HG02763 (cell line): ENCODE results near the gene WDR4.
"Not testable (repeated sequence)": the region's sequence is repeated elsewhere in the genome, so short reads cannot be mapped to it uniquely, and the experiment has no call there.

Source experiments
- ATAC-seq: cut with Tn5 transposase; IDR thresholded peaks from one replicate; pipeline ENCODE4 v1.9.1; 2021; ENCODE audit warnings: mild to moderate bottlenecking, moderate library complexity; ENCODE audit not compliant: unreplicated experiment

WDR4 gene

DNA sequence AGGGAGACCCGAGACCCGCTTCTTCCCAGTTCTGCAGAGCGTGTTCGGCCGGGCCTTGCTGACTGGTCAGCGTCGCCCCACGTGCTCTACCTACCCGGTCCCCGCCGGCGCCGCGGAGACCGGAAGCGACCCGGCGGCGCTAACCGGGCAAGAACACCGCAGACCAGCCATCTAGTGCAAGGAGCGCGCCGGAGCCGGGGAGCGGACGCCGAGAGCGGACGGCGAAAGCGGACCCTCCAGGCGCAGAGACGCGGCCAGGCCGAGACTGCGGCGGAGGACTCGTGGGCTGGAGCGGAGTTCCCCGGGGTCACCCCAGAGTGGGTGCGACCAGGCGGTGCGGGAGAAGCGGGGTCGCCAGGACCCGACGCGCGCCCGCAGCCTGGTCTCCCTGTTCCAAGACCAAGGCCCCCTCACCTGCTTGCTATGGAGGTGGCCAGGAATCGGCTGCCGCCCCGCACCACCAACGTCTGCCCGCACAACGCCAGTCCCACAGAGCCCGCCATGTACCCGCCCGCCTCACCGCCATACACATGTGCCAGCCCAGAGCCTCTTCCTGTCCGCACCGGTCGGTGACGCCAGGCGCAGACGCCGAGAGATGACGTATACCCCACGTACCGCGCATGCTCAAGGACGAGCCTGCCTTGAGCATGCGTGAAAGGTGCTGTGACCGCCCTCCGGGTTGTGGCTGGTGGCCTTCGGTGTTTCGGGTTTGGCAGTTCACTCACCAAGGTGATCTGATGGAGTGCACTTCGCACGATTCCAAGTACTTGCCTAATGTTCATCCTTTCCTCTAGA lies at the start of gene WDR4:
Gene WDR4 (minus strand): TSS at position 547 of the 795 bp plus-strand sequence. CDS start 44 bp downstream, at position 503.
- ATAC-seq, result peak; percentile 89

DNA sequence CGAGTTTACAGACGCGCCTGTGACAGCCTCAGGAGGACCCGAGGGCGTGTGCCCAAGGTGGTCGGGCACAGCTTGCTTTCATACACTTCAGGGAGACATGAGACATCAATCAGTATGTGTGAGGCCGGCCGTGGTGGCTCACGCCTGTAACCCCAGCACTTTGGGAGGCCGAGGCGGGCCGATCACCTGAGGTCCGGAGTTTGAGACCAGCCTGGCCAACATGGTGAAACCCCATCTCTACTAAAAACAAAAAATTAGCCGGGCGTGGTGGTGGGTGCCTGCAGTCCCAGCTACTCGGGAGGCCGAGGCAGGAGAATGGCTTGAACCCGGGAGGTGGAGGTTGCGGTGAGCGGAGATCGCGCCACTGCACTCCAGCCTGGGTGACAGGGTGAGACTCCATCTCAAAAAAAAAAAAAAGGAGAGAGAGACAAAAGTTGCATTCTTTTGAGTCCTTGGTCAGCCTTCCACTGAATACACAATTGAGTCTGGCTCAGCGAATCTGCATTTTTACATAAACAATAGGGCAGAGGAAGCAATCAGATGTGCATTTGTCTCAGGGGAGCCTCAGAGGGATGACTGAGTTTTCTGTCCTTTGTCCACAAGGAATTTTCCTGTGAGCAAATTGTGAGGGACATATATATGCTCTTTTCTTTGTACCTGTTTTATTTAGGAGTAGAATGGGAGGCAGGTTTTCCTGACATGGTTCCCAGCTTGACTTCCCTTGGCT lies 48.3 kb upstream of the WDR4 start:
- not testable (repeated sequence) for ATAC-seq

- no peak for ATAC-seq
Measured at GRCh38 chr21:42925114-42925926, 46.0 kb upstream of the WDR4 start, which contains the start of gene ERVH48-1. Gene ERVH48-1 (minus strand): TSS chr21:42925630. CDS start chr21:42919006, 6,624 bp downstream.

GRCh38 chr21:42924433-42924751 lies 45.1 kb upstream of the WDR4 start:
- no peak for ATAC-seq

DNA sequence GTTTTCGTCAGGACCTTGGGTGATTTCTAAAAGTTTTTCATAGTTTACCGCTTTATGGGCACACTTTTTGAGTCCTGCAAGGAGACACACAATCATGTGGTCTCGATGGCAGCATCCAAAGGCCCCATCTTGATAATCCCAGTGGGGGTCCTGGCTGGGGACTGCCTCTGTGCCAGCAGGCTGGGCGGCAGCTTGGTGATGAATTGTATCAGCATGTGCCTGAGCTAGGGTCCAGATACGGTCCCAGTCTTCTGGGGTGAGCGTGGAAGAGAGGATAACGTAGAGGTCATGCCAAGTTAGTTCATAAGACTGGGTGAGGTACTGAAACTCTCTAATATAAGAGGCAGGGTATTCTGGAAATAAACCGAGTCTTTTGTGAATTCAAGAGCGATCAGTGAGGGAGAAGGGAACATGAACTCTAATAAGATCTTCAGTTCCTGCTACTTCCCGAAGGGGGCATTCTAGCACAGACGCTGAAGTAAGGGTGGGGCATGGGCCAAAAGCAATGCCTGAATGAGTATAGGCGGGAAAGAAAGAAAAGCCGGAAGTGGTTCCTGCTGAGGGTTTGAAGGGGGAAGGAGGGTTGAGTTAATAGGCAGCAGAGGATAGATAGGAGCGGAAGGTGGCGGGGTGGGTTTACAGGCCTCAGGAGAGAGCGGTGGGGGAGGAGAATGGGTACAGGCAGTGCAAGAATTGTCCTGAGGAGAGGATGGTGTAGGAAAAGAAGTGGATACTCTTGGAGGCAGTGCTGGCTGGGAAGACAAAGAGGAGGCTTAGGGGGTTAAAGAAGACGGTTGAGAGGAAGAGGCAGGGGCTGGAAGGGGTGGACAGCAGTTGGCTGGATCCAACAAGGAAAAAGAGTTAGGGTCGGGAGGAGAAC lies 44.5 kb upstream of the WDR4 start:
- no peak for ATAC-seq

DNA sequence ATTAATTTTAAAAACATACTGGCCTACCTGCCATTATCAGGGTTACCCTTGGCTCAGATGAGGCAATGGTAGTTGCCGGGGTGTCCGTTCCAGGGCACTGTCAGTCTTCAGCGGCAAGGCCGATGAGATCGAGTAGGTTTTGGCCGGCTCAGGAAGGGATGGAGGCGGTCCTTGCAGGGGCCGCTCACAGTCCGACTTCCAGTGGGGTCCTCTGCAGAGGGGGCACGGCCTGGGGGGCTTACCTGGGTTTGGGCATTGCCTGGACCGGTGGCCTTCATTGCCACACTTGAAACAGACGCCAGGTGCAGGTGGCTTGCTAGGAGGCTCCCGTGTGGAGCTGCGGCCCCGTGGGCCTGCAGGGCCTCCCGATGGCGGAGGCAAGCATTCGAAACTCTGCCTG lies 43.6 kb upstream of the WDR4 start:
- no peak for ATAC-seq

GRCh38 chr21:42921927-42922326 lies 42.6 kb upstream of the WDR4 start:
- no peak for ATAC-seq

DNA sequence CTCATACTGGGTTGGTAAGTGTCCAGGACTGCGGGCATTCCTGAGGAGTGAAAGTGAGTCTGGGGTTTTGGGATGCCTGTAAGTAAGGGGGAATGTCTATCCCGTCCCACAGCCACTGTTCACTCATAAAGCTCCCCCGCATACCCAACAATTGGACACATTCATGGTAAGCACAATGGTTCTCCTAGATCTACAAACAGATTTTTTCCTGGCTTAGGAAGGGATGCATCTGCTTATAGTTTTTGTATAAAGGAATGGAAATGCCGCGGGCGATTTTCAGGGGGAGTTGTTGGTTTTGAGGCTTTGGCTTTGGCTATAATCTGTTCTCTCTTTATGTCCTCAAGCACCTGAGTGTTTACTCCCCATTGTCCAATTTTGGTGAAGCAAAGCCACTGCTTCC lies 39.0 kb upstream of the WDR4 start:
- ATAC-seq, result no peak

DNA sequence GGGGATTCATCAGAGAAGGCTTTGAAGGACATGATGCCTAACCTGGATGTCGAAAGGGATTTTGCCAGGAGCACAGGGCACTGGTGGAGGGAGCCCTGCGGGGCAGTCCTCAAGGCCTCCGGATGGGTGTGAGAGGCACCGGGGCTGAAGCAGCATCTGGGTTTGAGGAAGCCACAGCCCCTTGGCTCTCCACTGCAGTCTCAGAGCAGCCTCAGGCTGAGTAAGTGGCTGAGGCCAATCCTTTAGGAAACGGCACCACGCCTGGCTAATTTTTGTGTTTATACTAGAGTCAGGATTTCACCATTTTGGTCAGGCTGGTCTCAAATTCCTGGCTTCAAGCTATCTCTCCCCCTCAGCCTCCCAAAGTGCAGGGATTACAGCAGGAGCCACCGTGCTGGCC lies 34.1 kb upstream of the WDR4 start:
- ATAC-seq, result no peak

DNA sequence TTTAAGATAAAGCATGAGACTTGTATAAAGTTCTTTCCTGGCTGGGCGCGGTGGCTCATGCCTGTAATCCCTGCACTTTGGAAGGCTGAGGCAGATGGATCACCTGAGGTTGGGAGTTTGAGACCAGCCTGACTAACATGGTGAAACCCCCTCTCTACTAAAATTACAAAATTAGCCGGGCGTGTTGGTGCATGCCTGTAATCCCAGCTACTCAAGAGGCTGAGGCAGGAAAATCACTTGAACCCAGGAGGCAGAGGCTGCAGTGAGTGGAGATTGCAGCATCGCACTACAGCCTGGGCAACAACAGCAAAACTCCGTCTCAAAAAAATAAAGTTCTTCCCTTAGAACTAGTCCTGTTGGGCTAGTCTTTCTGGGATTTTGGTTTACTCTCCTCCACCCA lies 32.6 kb upstream of the WDR4 start:
- not testable (repeated sequence) for ATAC-seq

- ATAC-seq, result not testable (repeated sequence)
Measured at GRCh38 chr21:42908484-42908883, 29.1 kb upstream of the WDR4 start.

- ATAC-seq, result no peak
Measured at GRCh38 chr21:42906233-42906632, 26.9 kb upstream of the WDR4 start.

DNA sequence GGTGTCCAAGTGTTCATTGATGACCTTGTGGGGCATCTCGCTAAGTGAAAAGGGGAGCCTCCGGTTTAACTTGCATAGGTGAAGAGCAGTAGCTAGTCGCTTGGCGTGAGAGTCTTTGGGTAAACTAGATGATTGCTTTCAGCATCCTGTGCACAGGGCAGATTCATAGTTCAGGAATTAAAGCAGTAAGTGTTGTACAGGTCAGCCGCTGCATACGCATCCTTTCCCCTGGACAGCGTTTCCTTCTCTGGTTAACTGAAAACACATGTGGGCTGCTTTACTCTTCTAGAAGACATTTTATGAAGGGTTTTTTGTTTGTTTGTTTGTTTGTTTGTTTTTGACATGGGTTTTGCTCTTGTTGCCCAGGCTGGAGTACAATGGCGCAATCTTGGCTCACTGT lies 25.9 kb upstream of the WDR4 start:
- ATAC-seq, result no peak

DNA sequence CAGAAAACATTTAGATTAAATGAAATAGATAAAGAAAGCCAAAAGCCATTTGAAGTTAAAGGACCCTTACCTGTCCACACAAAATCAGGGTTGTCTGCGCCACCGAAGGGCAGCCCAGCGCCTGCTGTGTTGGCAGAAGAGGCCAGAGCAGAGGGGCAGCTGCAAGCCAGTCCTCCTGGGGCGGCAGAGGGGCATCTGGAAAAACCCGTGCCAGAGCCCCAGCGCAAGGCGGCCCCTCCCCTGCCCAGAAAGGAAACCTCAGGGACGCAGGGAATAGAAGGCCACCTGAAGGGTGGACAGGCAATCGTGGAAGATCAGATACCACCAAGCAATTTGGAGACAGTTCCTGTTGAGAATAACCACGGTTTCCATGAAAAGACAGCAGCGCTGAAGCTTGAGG lies 24.5 kb upstream of the WDR4 start:
- no peak for ATAC-seq

- ATAC-seq, result no peak
Measured at GRCh38 chr21:42900446-42900845, 21.1 kb upstream of the WDR4 start.

- ATAC-seq, result peak; percentile 90
Measured at GRCh38 chr21:42892931-42893755, 13.8 kb upstream of the WDR4 start, which contains the start of gene NDUFV3. Gene NDUFV3 (plus strand): TSS chr21:42893309. CDS start chr21:42893334, 25 bp downstream.

DNA sequence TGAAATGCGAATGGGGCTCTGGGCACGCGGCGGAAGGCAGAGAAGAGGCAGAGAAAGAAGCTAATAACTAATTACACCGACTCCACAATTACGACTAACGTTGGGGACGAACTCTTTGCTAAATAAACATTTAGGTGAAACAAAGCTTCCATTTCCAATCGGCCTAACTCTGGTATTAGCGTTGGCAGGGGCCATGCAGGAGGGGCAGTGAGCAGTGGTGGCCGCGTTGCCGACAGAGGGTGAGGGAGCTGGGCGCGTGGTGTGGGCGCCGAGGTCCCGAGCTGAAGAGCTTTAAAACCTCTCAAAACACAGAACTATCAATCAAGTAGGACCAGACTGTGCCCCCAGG lies 13.2 kb upstream of the WDR4 start:
- ATAC-seq, result peak; percentile 4

DNA sequence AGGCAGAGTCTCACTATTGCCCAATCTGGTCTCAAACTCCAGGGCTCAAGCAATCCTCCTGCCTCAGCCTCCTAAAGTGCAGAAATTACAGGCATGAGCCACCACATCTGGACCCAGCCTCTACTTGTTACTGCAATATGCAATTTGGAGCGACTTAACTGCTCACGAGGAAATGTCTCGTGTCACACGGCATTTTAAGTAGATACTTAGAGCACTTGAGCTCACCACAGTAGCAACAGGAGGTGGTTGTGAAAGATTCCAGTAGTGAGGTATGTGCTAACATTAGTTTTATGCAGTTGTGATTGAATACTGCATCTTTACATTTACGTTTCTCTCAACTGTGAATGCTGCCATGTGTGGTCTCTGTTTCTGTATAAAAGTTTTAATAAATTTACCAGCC lies 8.0 kb upstream of the WDR4 start:
- ATAC-seq, result no peak

DNA sequence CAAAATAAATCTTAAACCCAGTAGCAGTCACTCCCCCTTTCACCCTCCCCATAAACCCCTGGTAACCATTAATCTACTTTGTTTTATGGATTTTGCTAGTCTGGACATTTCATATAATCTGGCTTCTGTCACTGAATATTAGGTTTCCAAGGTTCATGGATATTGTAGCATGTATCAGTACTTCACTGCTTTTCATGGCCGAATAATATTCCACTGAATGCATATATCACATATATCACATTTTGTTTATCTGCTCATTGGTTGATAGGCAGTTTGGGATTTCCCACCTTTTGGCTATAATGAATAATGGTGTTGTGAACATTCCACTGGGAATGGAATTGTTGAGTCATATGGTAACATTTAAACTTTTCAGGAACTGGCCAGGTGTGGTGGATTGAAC lies 4.6 kb upstream of the WDR4 start:
- ATAC-seq, result no peak

DNA sequence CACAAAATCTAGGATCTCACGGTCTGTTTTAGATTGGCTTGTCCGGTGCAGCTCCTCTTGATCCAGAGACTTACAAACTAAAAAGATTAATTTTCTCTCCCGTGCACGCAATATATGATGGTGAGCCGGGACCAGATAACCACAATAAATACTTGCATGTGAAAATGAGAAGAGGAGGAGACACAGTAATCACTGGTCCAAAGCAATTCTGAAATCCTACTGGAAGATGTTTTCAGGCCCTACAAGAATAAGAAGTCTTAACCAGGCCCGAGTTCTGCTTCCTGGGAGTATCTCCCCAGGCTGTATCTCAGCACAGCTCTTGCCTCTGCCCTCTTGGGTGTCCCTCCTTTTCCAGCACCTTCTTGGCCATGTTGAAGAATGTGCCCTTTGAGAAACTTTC lies 1.0 kb upstream of the WDR4 start:
- ATAC-seq, result no peak
